Stimulated activated CD8-positive, alpha-beta memory T cell treated with anti-CD3 and anti-CD28 coated beads, Interleukin-7, amount 100 ng/mL, for 1 hour (primary cell): ENCODE measurements around the gene AHRR.
"Not testable (repeated sequence)": the region's sequence is repeated elsewhere in the genome, so short reads cannot be mapped to it uniquely, and the experiment has no call there.

Source experiments
- DNase-seq, 2 donors: peaks; one replicate each; pipeline ENCODE4 v3.0.0-alpha.2; 2020; ENCODE audit warnings: low read depth in 2 of 2

AHRR gene

GRCh38 chr5:474232-474839 lies 152.8 kb downstream of the AHRR start:
- DNase-seq: not testable (repeated sequence)

- DNase-seq: no peak
Measured at GRCh38 chr5:474840-475661, 153.5 kb downstream of the AHRR start.

GRCh38 chr5:475704-476101 lies 154.2 kb downstream of the AHRR start:
- no peak for DNase-seq

- no peak for DNase-seq
Measured at GRCh38 chr5:476102-476813, 154.7 kb downstream of the AHRR start.

GRCh38 chr5:476814-477175 lies 155.3 kb downstream of the AHRR start:
- no peak for DNase-seq

- no peak for DNase-seq
Measured at GRCh38 chr5:477247-477646, 155.7 kb downstream of the AHRR start.

GRCh38 chr5:477871-478270 lies 156.4 kb downstream of the AHRR start:
- DNase-seq: no peak

GRCh38 chr5:478369-478981 lies 157.0 kb downstream of the AHRR start:
- no peak for DNase-seq

- no peak for DNase-seq
Measured at GRCh38 chr5:478982-479535, 157.5 kb downstream of the AHRR start.

- DNase-seq: no peak
Measured at GRCh38 chr5:479566-480319, 158.2 kb downstream of the AHRR start.

GRCh38 chr5:481347-481746 lies 159.8 kb downstream of the AHRR start:
- no peak for DNase-seq

- no peak for DNase-seq
Measured at GRCh38 chr5:482021-482420, 160.5 kb downstream of the AHRR start.

GRCh38 chr5:482506-482905 lies 161.0 kb downstream of the AHRR start:
- DNase-seq: no peak

- no peak for DNase-seq
Measured at GRCh38 chr5:483011-483410, 161.5 kb downstream of the AHRR start.

GRCh38 chr5:483434-484140 lies 162.1 kb downstream of the AHRR start:
- DNase-seq: no peak

GRCh38 chr5:484556-484955 lies 163.0 kb downstream of the AHRR start:
- DNase-seq: no peak

- DNase-seq: no peak
Measured at GRCh38 chr5:485113-485945, 163.8 kb downstream of the AHRR start.

- no peak for DNase-seq
Measured at GRCh38 chr5:485946-486491, 164.5 kb downstream of the AHRR start.

- not testable (repeated sequence) for DNase-seq
Measured at GRCh38 chr5:486597-486996, 165.1 kb downstream of the AHRR start.
